RWPE1 (cell line): ENCODE measurements around the gene TNRC6C.
"Not testable (repeated sequence)": the region's sequence is repeated elsewhere in the genome, so short reads cannot be mapped to it uniquely, and the experiment has no call there.

ENCODE experiments used
- CTCF ChIA-PET: fragments of 350-600 bp; sonication (Branson Sonifier 250); formaldehyde crosslinking; extraction: SDS; loops from one replicate; lab custom pipeline; 2021; lab: Yijun Ruan, JAX
- POLR2A ChIA-PET: fragments of 400-600 bp; formaldehyde crosslinking; extraction: SDS; loops from one replicate; lab custom pipeline; 2020; ENCODE audit warnings: antibody characterized with exemption; ENCODE audit not compliant: low non-redundant PET; lab: Yijun Ruan, JAX
- DNase-seq: peaks from one replicate; pipeline ENCODE4 v3.0.0; 2012; ENCODE audit warnings: low spot score
- H3K27ac ChIP-seq: fragments of 450-650 bp; 2 replicates; pipeline ENCODE4 v1.5.1; 2017
- TF ChIP-seq, protein P1 (sequence below): fragments of 450-650 bp; conservative IDR thresholded peaks from 2 replicates; pipeline ENCODE4 v1.5.1; 2017; ENCODE audit warnings: low read depth, mild to moderate bottlenecking

TNRC6C gene

GRCh38 chr17:77930780-77931768 lies 27.4 kb upstream of the TNRC6C start:
- ChIA-PET CTCF (no interaction called here), POLR2A (no interaction called here)
- no peak overlapping the region for H3K27ac ChIP-seq
- TF ChIP-seq, protein P1, sequence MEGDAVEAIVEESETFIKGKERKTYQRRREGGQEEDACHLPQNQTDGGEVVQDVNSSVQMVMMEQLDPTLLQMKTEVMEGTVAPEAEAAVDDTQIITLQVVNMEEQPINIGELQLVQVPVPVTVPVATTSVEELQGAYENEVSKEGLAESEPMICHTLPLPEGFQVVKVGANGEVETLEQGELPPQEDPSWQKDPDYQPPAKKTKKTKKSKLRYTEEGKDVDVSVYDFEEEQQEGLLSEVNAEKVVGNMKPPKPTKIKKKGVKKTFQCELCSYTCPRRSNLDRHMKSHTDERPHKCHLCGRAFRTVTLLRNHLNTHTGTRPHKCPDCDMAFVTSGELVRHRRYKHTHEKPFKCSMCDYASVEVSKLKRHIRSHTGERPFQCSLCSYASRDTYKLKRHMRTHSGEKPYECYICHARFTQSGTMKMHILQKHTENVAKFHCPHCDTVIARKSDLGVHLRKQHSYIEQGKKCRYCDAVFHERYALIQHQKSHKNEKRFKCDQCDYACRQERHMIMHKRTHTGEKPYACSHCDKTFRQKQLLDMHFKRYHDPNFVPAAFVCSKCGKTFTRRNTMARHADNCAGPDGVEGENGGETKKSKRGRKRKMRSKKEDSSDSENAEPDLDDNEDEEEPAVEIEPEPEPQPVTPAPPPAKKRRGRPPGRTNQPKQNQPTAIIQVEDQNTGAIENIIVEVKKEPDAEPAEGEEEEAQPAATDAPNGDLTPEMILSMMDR = no peak
- no peak for DNase-seq

DNA sequence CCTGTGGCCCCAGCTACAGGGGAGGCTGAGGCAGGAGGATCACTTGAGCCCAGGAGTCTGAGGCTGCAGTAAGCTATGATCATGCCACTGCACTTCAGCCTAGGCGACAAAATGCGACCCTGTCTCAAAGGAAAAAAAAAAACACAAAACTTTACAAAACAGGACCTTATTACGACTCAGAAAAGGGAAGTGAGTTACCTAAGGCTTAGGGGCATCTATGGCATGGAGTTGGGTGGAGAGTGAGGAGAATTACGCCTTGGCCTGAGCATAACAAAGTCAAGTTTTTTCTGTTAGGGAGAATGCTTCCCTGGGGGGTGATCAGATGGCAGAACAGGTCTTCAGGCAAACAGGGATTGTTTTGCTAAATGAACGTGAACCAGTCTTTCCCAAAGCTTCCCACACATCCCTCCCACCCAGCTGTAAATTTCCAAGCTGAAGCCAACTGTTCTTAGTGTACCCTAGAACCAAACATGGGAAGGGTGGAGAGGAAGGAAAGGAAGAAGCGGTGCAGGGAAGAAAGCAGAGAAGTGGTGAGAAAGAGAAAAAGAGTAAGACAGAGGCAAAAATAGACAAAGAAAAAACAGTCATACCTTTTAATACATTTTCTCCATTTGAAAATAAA lies 24.6 kb upstream of the TNRC6C start:
- no peak overlapping the region for H3K27ac ChIP-seq
- TF ChIP-seq, protein P1 = no peak
- ChIA-PET CTCF (no interaction called here), POLR2A (no interaction called here)
- DNase-seq = no peak

GRCh38 chr17:77935121-77935571 lies 23.4 kb upstream of the TNRC6C start:
- CTCF ChIA-PET = no interaction called here
- TF ChIP-seq, protein P1 = no peak

DNA sequence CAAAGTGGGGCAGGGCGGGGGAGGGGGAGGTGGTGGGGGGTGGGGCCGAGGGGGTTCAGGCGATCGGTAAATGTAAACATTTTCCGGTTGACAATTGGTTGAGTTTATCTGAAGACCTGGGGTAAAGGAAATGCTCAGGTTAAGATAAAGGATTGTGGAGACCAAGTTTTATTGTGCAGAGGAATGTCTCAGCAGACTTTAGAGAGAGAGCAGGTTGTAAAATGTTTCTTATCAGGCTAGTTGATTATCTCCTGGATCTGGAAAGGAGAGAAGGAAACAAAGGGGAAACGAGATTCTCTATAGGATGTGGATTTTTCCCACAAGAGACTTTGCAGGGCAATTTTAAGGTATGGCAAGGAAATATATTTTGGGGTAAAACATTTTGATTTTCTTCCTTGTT lies 22.8 kb upstream of the TNRC6C start:
- CTCF ChIA-PET, DNase-seq, POLR2A ChIA-PET, H3K27ac ChIP-seq: not testable (repeated sequence)

More at GRCh38 chr17:77935121-77935571, 23.4 kb upstream of the TNRC6C start:
- H3K27ac ChIP-seq = no peak overlapping the region
- POLR2A ChIA-PET = no interaction called here
- no peak for DNase-seq

DNA sequence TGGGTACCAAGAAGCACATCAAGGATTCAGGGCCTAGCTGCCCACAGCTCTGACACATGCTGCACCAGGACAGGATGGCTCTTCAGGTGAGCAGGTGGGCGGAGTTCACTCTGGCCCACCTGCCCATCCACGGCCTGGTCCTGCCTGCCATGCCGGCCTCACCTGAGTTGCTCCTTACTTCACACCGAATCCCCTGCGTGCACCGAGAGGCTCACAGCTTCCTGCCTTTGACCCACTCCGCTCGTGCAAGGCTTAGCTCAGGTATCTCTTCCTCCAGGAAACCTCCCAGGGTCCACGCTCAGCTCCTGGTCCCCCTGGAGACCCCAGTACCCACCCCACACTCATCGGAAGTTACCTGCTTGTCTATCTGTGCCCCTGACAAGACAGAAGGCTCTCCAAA lies 21.6 kb upstream of the TNRC6C start:
- ChIA-PET CTCF (no interaction called here), POLR2A (no interaction called here)
- DNase-seq = no peak
- TF ChIP-seq, protein P1 = no peak
- no peak overlapping the region for H3K27ac ChIP-seq

DNA sequence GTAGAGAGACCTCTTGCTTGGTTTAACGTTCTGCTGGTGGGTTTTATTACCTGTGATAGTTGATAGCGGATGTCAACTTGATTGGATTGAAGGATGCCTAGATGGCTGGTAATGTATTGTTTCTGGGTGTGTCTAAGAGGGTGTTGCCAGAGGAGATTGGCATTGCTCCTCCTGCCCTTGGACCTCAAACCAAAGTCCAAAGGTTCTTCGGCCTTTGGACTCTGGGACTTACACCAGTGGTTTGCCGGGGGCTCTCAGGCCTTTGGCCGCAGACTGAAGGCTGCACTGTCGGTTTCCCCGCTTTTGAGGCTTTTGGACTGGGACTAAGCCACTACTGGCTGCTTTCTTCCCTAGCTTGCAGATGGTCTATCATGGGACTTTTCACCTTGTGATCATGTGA lies 17.5 kb upstream of the TNRC6C start:
- DNase-seq = no peak
- POLR2A ChIA-PET = no interaction called here
- H3K27ac ChIP-seq = no peak overlapping the region
- TF ChIP-seq, protein P1 = no peak
- CTCF ChIA-PET = interaction anchor here (0.6 kb wide), 1 partner anchor 355 kb away, joined by 3 read pairs; no protein-coding TSS in a partner anchor
